DMS79 (cell line): ENCODE measurements around the gene MPZL2.
"Not testable (repeated sequence)": the region's sequence is repeated elsewhere in the genome, so short reads cannot be mapped to it uniquely, and the experiment has no call there.

Source experiments
- DNase-seq: peaks from one replicate; lab custom pipeline; 2025; lab: John Stamatoyannopoulos, UW

MPZL2 gene

GRCh38 chr11:118263695-118264568 is at the start of gene MPZL2:
Gene MPZL2, minus strand, starts transcription at chr11:118264297. Its CDS starts 144 bp downstream, at chr11:118264153.
- no peak for DNase-seq

GRCh38 chr11:118313242-118313641 is 49.1 kb upstream of the MPZL2 start:
- DNase-seq, result no peak

DNA sequence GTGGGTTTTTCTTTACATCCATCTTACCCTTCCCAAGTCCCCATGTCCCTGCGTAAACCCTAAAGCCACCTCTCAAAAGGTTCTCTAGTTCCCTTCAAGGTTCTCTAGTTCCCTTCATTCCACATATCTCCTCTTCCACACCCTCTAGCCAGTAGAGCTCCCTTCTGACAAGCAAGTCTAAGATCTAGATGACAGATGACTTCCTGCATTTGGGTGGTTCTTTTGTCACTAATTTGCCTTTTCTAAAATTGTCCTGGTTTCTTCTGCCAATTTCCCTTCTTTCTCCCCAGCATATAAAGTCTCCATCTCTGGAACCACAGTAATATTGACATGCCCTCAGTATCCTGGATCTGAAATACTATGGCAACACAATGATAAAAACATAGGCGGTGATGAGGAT is 48.2 kb upstream of the MPZL2 start:
- no peak for DNase-seq

DNA sequence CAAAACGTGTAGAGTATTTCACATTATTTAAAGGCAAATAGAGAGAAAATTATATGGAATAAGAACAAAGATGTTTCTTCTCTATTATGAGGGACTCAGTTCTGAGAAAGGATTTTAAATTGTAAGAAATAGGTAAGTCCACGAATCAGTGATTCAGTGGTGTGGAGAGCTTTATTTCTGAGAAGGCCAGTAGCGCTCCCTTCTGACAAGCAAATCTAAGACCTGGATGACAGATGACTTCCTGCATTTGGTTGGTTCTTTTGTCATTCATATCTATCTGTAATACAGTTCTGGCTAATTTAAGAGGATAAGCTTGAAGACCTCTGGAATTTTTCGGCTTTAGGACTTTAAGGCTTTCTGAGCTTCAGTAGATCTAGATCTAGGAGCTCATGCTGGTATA is 47.4 kb upstream of the MPZL2 start:
- DNase-seq, result no peak

- no peak for DNase-seq
These were observed 46.8 kb upstream of the MPZL2 start for GRCh38 chr11:118310781-118311485.

DNA sequence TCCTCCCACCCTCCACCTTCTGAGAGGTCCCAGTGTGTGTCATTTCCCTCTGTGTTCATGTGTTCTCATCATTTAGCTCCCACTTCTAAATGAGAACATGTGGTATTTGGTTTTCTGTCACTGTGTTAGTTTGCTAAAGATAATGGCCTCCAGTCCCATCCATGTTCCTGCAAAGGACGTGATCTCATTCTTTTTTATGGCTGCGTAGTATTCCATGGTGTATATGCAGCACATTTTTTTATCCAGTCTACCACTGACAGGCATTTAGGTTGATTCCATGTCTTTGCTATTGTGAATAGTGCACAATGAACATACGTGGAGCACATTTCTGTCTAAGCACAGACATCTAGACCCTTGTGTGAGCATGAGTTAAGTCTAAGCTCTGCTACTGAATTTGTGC is 46.2 kb upstream of the MPZL2 start:
- DNase-seq, result no peak

- DNase-seq, result not testable (repeated sequence)
These were observed 45.0 kb upstream of the MPZL2 start for GRCh38 chr11:118308995-118309528.

GRCh38 chr11:118306556-118306955 is 42.5 kb upstream of the MPZL2 start:
- no peak for DNase-seq

DNA sequence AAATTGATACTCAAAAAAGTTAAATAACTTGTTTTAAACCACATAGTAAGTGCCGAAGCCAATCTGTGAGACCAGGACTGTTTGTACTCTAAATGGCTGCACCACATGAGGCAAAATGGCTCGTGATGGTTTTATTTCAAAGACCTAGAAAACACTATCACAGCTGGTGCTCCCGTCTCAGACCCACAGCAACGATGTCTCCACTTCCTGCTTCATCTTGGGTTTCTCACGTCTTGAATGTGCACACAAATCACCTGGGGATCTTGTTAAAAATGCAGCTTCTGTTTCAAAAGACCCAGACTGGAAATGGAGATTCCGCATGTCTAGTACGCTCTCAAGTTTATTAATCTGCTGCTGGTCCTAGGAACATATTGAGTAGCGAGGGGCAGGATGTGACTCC is 41.6 kb upstream of the MPZL2 start:
- DNase-seq, result no peak

- no peak for DNase-seq
These were observed 40.6 kb upstream of the MPZL2 start, which contains the start of gene CD3E for GRCh38 chr11:118304568-118305248. Gene CD3E, plus strand, starts transcription at chr11:118304730. Its CDS starts 223 bp downstream, at chr11:118304953.

DNA sequence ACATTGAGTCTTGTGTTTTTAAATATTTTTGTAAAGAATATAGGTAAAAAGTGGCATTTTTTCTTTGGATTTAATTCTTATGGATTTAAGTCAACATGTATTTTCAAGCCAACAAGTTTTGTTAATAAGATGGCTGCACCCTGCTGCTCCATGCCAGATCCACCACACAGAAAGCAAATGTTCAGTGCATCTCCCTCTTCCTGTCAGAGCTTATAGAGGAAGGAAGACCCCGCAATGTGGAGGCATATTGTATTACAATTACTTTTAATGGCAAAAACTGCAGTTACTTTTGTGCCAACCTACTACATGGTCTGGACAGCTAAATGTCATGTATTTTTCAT is 40.1 kb upstream of the MPZL2 start:
- DNase-seq, result no peak

DNA sequence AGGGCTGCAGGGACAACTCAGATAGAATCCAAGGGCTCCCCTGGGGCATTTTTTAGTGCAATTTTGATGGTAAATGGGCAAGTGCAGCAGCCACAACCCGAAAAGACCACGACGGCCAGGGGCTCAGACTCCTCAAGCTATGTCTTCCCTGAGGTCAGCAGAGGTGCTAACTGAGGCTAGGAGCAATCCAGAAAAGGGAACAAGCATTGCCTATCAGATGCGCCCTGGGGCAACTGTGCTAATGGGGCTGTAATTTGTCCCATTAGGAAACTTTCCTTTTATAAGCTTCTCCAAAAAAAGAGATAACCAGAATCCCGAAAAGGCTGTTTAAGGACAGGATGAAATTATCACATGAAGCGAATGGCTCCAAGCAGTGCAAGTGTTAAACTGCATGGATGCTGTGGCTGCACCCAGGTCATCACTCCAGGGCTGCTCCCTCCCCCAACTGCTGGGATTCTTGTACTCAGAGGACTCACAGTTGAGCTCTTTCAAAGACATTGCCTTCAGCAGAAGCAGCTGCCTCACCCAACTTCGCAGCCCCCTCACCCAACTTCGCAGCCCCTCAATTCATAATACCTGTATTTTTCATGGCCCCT is 37.6 kb upstream of the MPZL2 start:
- DNase-seq, result no peak

GRCh38 chr11:118295815-118296454 is 31.8 kb upstream of the MPZL2 start:
- no peak for DNase-seq

GRCh38 chr11:118295199-118295598 is 31.1 kb upstream of the MPZL2 start:
- DNase-seq, result no peak

- DNase-seq, result no peak
These were observed 30.0 kb upstream of the MPZL2 start for GRCh38 chr11:118294053-118294452.

GRCh38 chr11:118291477-118292135 is 27.5 kb upstream of the MPZL2 start:
- DNase-seq, result no peak

GRCh38 chr11:118290923-118291322 is 26.8 kb upstream of the MPZL2 start:
- no peak for DNase-seq

GRCh38 chr11:118289401-118289800 is 25.3 kb upstream of the MPZL2 start:
- no peak for DNase-seq

- DNase-seq, result no peak
These were observed 22.9 kb upstream of the MPZL2 start for GRCh38 chr11:118287006-118287405.

DNA sequence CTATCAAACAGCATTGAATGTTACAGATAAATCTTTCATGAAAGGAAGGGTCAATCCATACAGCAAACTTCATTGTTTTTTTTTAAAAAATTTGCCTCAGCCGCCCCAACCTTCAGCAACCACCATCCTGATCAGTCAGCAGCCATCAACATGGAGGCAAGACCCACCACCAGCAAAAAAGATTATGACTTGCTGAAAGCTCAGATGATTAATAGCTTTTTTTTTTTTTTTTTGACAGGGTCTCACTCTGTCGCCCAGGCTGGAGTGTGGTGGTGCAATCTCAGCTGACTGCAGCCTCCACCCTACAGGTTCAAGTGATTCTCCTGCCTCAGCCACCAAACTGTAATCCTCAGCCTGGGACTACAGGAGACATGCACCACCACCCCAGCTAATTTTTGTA is 22.4 kb upstream of the MPZL2 start:
- no peak for DNase-seq

DNA sequence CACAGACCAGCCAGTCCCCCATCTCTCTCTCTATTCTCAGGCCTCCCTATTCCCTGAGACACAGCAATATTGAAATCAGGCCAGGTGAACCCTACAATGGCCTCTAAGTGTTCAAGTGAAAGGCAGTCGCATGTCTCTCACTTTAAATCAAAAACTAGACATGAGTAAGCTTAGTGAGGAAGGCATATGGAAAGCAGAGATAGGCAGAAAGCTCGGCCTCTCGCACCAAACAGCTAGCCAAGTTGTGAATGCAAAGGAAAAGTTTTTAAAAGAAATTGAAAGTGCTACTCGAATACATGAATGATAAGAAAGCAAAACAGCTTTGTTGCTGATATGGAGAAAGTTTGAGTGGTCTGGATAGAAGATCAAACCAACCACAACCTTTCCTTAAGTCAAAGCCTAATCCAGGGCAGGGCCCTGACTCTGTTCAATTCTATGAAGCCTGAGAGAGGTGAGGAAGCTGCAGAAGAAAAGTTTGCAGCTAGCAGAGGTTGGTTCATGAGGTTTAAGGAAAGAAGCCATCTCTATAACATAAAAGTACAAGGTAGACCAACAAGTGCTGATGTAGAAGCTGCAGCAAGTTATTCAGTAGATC is 19.8 kb upstream of the MPZL2 start:
- DNase-seq, result no peak
